HAP-1 (cell line): ENCODE data around the gene CTAGE6.
"Not testable (repeated sequence)": the region's sequence is repeated elsewhere in the genome, so short reads cannot be mapped to it uniquely, and the experiment has no call there.

ENCODE experiments used
- DNase-seq, 2 experiments: peaks; one replicate each; pipeline ENCODE4 v3.0.0-alpha.2; 2016 to 2020; ENCODE audit warnings: low spot score in 2 of 2
- H3K27me3 ChIP-seq: fragments of 250-450 bp; sonication (Bioruptor Pico); 2 replicates; pipeline ENCODE4 v1.5.1; 2020; ENCODE audit warnings: low read depth, mild to moderate bottlenecking, moderate library complexity
- H3K36me3 ChIP-seq: fragments of 250-450 bp; sonication (Bioruptor Pico); replicated peaks from 2 replicates; pipeline ENCODE4 v1.5.1; 2020; ENCODE audit warnings: mild to moderate bottlenecking
- H3K4me1 ChIP-seq: fragments of 250-450 bp; sonication (Bioruptor Pico); 2 replicates; pipeline ENCODE4 v1.5.1; 2020; ENCODE audit warnings: mild to moderate bottlenecking
- H3K4me3 ChIP-seq: fragments of 250-450 bp; sonication (Bioruptor Pico); 2 replicates; pipeline ENCODE4 v1.5.1; 2020; ENCODE audit warnings: mild to moderate bottlenecking, moderate library complexity
- H3K9me3 ChIP-seq: fragments of 250-450 bp; sonication (Bioruptor Pico); 2 replicates; pipeline ENCODE4 v1.5.1; 2020; ENCODE audit warnings: mild to moderate bottlenecking, moderate library complexity
- in situ Hi-C: fragments of 300-500 bp; cut with MboI; formaldehyde crosslinking; loops from 3 replicates; pipeline ENCODE4 v1.14.3; 2020; ENCODE audit warnings: low sequenced_read_pairs, inconsistent platforms, mixed read lengths

Gene CTAGE6, protein sequence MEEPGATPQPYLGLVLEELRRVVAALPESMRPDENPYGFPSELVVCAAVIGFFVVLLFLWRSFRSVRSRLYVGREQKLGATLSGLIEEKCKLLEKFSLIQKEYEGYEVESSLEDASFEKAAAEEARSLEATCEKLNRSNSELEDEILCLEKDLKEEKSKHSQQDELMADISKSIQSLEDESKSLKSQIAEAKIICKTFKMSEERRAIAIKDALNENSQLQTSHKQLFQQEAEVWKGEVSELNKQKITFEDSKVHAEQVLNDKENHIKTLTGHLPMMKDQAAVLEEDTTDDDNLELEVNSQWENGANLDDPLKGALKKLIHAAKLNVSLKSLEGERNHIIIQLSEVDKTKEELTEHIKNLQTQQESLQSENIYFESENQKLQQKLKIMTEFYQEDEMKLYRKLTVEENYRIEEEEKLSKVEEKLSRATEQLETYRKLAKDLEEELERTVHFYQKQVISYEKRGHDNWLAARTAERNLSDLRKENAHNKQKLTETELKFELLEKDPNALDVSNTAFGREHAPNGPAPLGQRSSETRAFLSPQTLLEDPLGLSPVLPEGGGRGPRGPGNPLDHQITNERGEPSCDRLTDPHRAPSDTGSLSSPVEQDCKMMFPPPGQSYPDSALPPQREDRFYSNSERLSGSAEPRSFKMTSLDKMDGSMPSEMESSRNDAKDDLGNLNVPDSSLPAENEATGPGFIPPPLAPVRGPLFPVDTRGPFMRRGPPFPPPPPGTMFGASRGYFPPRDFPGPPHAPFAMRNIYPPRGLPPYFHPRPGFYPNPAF

DNA sequence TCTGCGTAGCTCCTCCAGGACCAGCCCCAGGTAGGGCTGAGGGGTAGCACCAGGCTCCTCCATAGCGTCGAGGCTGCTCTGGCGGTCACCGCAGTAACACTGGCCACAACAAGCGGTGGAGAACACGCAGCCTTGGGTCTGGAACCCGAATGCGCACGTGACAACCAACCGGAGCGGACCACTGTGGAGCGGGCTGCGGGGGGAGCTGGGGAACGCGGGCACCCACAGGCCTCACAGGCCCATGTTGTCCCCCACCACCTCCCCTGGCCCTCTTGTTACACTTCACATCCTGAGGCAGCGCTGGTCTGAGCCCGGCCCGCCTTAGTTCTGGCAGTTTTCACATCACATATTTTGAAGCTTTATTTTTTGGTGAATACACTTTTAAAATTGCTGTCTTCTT, at the start of gene CTAGE6:
Gene CTAGE6 (minus strand): TSS at position 101 of the 400 bp plus-strand sequence. CDS start 38 bp downstream, at position 63.
- H3K36me3 ChIP-seq, H3K4me1 ChIP-seq, DNase-seq, H3K9me3 ChIP-seq, H3K4me3 ChIP-seq, in situ Hi-C loops, H3K27me3 ChIP-seq: not testable (repeated sequence)

DNA sequence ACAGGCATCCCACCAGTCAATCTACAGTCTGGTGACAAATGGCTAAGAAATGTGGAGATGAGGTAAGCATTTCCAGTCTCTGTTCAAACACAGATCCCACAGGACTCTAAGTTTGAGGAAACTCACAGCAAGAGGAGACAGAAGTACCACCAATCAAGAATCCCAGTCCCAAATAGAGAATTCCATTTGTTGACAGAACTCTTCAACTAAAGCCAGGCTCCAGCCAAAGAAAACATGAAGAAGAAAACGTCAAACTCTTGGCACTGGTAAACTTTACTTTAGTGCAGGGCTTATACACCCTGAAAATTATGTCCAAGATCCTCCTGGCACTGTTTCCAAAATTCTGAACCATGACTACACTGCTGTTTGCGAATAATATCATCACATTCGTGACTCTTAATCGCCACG, 49.2 kb upstream of the CTAGE6 start:
- H3K27me3 ChIP-seq, H3K4me3 ChIP-seq, H3K4me1 ChIP-seq, H3K9me3 ChIP-seq, H3K36me3 ChIP-seq, in situ Hi-C loops, DNase-seq: not testable (repeated sequence)

DNA sequence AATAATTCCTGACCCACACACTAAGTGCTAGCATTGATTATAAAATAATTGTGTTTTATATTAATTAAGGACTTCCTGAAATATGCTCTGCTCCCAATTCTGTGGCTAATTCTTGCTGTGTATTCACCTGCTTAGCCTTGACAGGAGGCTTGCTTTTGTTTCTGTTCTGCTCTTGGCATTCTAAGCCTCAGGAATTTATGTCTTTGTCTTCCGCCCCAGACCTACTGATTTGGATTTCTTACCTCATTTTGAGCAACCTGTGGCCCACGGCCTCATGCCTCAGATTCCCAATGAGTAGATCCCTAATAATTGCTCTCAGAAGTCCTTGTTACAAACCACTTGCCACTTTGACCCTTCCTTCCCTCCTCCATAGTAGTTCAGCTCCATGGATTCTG, 40.4 kb upstream of the CTAGE6 start:
- H3K9me3 ChIP-seq, H3K36me3 ChIP-seq, H3K27me3 ChIP-seq, H3K4me1 ChIP-seq, H3K4me3 ChIP-seq, in situ Hi-C loops, DNase-seq: not testable (repeated sequence)

DNA sequence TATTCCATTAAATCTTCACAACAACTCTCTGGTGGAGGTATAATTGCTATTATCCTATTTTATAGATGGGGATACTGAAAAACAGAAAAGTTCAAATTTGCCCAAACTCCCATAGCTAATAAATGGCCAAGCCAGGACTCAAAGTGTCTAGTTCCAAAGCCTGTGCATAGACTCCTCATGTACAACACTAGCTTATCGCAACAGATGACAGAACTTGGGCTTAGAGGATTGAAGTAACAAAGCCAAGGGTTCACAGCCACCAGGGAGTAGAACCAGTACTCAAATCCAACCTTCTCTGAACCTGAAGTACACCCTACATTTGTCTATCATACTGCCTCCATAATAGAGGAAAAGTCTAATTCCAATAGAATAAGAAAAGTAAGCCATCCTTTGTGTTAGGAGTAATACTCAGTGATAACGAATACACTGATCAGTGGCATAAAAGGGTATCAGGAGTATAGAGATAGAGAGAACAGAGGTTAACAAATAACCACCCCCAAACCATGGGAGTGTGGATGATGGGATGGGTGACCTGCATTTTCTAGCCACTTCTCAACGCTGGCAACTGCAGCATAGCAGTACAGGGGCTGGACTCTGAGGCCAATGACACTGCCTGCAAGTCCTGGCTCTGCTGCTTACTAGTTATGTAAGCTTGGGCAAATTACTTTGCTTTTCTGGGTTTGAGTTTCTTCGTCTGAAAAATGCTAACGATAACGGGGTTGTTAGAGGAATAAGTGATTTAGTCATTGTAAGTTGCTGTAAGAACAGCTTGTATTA, 39.8 kb upstream of the CTAGE6 start:
- H3K4me3 ChIP-seq, H3K4me1 ChIP-seq, H3K36me3 ChIP-seq, H3K9me3 ChIP-seq, H3K27me3 ChIP-seq, DNase-seq, in situ Hi-C loops: not testable (repeated sequence)

DNA sequence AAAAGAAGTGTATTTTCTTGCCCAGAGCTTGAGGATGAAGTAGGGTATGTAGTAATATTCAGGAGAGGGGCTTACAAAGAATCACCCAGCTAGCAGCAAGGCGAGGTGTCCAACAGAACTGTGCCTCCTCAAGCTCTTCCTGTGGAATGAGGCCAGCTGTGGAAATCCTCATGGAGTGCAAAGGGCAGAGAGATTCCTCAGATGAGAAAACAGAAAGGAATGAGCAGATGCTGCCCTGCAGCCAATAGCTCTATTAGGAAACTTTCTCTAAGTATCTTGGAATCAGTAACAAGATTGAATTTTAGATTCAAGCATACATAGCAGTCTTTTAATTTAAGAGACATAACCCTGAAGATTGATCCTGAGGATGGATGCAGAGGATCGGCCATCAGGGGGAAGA, 38.2 kb upstream of the CTAGE6 start:
- in situ Hi-C loops, H3K4me1 ChIP-seq, H3K36me3 ChIP-seq, H3K4me3 ChIP-seq, H3K27me3 ChIP-seq, H3K9me3 ChIP-seq, DNase-seq: not testable (repeated sequence)

DNA sequence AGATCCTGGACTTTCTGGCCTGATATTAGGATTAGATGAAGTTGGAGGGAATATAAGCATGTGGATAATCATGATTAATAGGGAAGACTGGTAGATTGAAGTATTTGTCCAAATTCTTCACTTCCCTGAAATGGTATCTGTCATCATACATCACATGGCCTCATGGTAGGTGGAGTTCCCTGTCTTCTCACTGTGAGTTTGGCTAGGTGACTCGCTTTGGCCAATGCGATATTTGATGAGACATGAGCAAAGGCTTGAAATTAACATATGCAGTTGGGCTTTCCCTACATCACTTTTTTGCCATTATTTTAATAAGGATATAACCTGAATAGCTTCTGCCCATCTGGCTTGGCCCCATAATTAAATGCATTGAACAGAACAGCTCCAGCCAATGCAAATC, 35.1 kb upstream of the CTAGE6 start:
- H3K9me3 ChIP-seq, DNase-seq, H3K36me3 ChIP-seq, H3K4me3 ChIP-seq, H3K27me3 ChIP-seq, in situ Hi-C loops, H3K4me1 ChIP-seq: not testable (repeated sequence)

DNA sequence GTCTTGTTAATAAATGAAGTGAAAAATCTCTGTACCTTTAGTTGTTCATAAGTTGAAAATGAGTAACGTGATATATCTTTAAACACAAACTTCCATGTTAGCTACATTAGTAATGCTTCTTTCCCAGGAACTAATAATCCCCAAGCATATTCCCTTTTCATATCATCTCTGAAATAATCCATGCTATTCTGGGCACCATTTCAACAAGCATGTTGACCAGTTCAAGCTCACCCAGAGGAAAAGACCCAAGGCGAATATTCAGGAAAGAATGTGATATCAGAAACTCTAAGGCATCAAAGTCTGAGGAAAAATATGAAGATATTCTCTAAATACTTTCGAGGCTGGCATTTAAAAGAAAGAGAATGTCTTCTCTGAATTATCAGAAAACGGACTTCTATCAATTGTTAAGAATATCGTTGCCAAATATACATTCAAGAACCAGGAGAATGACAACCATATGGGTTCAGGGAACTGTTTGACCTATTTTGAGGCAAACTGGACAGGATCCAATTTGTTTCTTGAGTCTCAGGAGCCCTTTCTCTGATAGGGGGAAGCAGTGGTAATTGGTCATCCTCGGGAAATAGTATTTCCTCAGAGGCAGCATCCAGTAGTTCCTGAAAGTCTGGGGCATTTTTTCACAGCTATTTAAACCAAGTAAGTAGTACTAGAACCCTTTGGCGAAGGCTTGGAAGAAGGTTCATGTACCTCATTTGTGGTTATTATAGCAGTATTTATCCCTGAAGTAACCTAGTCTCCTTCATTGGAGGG, 28.1 kb upstream of the CTAGE6 start:
- H3K4me3 ChIP-seq, DNase-seq, H3K27me3 ChIP-seq, H3K9me3 ChIP-seq, H3K4me1 ChIP-seq, in situ Hi-C loops, H3K36me3 ChIP-seq: not testable (repeated sequence)

DNA sequence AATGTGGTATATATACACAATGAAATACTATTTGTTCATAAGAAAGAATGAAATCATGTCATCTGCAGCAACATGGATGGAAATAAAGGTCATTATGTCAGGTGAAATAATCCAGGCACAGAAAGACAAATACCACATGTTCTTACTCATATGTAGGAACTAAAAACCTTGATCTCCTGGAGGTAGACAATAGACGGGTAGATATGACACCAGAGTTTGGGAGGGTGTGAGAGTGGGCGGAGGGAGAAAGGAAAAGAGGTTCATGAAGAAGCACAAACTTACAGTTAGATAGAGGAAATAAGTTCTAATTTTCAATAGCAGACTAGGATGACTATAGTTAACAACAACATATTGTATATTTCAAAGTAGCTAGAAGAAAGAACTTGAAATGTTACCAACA, 22.1 kb upstream of the CTAGE6 start:
- H3K4me1 ChIP-seq, H3K27me3 ChIP-seq, H3K4me3 ChIP-seq, H3K9me3 ChIP-seq, in situ Hi-C loops, H3K36me3 ChIP-seq, DNase-seq: not testable (repeated sequence)

DNA sequence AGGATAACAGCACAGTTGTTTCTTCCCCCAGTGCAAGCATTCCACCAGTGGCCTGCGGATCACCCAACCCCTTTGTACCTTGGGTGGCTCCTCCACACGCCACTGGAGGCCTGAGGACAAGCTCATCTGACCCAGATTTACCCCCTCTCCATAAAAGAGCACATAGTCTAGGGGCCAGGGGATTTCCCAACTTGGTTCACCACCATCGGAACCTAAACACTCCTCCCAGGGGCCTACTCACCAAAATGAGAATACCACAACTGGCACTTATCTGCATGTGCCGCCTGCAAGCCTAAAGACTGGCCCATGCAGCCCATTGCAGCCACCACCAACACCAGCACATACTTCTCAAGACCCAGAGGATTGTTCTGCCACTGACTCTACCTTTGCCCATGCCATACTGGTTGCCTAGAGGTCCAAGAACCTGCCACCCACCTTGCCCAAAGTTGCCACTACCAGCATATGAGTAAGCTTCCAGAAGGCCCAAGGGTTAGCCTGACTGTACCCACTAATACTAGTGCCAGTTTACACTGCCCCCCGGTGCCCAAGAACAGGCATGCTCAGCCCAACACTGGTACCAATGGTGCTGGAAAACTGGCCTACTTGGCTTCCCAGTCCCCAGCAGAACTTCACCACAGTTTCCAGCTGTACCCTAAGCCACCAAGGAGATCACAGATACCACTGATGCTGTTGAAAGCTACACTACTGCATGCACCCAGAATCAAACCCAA, 15.4 kb upstream of the CTAGE6 start:
- DNase-seq, H3K27me3 ChIP-seq, in situ Hi-C loops, H3K4me1 ChIP-seq, H3K36me3 ChIP-seq, H3K4me3 ChIP-seq, H3K9me3 ChIP-seq: not testable (repeated sequence)

DNA sequence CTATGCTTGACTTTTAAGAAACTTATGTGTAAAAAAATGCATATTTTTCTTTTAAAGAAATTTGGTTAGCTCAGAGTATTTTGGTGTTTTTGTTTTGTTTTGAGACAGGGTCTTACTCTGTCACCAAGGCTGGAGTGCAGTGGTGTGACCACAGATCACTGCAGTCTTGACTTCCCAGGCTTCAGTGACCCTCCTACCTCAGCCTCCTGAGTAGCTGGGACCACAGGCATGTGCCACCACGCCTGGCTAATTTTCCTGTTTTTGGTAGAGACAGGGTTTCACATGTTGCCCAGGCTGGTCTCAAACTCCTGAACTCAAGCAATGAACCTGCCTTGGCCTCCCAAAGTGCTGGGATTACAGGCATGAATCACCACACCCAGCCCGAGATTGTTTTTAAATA, 10.0 kb upstream of the CTAGE6 start:
- in situ Hi-C loops, H3K9me3 ChIP-seq, H3K36me3 ChIP-seq, H3K4me1 ChIP-seq, DNase-seq, H3K4me3 ChIP-seq, H3K27me3 ChIP-seq: not testable (repeated sequence)

DNA sequence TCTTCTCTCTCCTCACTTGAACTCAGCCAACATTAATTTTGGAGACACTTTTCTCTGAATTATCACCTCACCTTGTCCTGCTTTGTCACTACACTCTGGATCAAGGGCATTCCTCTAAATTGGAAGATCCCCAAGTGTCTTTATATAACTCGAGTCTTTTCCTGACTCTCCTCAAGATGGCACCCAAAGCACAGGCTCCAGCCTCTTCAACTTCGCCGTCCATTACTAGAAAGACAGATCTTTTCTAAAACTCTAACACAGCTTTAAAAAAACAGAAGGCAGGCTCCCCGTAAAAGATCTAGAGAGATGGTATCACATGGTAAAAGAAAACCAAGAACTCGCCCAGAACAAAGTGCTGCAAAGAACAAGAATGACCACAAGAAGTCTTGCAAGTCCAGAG, 8.2 kb upstream of the CTAGE6 start:
- H3K27me3 ChIP-seq, H3K9me3 ChIP-seq, H3K4me1 ChIP-seq, H3K4me3 ChIP-seq, in situ Hi-C loops, H3K36me3 ChIP-seq, DNase-seq: not testable (repeated sequence)

DNA sequence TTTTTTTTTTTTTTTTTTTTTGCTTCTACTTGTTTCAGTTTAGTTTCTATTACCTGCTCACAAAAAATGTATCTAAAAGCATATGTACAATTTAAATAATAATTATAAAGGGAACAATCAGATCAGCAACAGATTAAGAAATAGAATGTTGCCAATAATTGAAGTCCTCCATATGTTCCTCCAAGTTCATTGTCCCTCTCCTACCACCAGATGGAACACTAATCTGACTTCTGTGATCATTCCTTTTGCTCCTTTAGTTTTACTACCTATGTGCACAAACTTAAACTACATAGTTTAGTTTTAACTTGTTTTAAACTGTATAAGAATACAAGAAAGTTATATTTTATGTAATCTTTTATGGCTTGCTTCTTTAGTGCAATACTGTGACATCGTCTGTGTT, 5.6 kb upstream of the CTAGE6 start:
- H3K4me1 ChIP-seq, DNase-seq, H3K9me3 ChIP-seq, in situ Hi-C loops, H3K4me3 ChIP-seq, H3K36me3 ChIP-seq, H3K27me3 ChIP-seq: not testable (repeated sequence)

DNA sequence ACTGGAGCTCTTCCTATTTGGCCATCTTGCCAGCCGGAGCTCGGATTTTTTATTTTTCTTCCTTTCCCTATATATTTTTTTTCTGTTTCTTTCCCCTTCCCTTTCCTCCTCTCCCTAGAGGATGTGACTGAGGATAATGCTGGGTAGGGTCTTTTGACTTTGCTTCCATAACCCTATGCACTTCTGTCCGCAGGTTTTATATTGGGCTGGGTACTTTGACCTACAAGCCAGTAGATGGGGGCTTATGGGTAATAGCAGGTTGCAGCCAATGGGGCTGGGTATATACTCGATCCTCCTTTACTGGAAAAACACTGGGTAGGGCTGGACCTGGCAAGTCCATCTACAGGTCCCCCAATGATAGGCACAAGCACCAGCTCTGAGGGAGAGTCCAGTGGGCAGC, 12.2 kb downstream of the CTAGE6 start:
- H3K4me3 ChIP-seq, H3K27me3 ChIP-seq, H3K36me3 ChIP-seq, DNase-seq, H3K4me1 ChIP-seq, in situ Hi-C loops, H3K9me3 ChIP-seq: not testable (repeated sequence)
